HepG2 (cell line): ENCODE data around the gene ARFGEF2. TPM values are rescaled to one million over a fixed set of nuclear protein-coding genes. Genes with fewer than 3 reads are reported as not detected.

Source experiments
- ATF7-NPFF ChIP-seq: sonication (generic); formaldehyde crosslinking; IDR thresholded peaks from 2 replicates; pipeline ENCODE4 v1.8.1; 2023; ENCODE audit warnings: mild to moderate bottlenecking, low read depth, missing genetic modification reagents, moderate library complexity
- BRD4 ChIP-seq: sonication (generic); formaldehyde crosslinking; IDR thresholded peaks from 2 replicates; pipeline ENCODE4 v1.4.0; 2020; ENCODE audit warnings: missing genetic modification reagents
- HNF4A ChIP-seq: sonication (generic); formaldehyde crosslinking; IDR thresholded peaks from 2 replicates; pipeline ENCODE4 v1.4.0; 2020; ENCODE audit warnings: missing genetic modification reagents
- HOXD1 ChIP-seq: sonication (generic); formaldehyde crosslinking; IDR thresholded peaks from 2 replicates; pipeline ENCODE4 v1.5.0; 2020; ENCODE audit warnings: missing genetic modification reagents
- LCORL ChIP-seq, 2 experiments: fragments of 450-650 bp in 1 of 2; sonication (generic) in 1 of 2; formaldehyde crosslinking in 1 of 2; IDR thresholded peaks; 2 replicates each; pipeline versions ENCODE4 v1.5.0 to v1.6.1; 2017 to 2020; ENCODE audit warnings: antibody characterized with exemption in 1 of 2, missing genetic modification reagents in 1 of 2
- NRL ChIP-seq: sonication (generic); formaldehyde crosslinking; IDR thresholded peaks from 2 replicates; pipeline ENCODE4 v1.5.0; 2020; ENCODE audit warnings: missing genetic modification reagents, mild to moderate bottlenecking, moderate library complexity, borderline replicate concordance
- PHF20 ChIP-seq: sonication (generic); formaldehyde crosslinking; IDR thresholded peaks from 2 replicates; pipeline ENCODE4 v1.5.0; 2020; ENCODE audit warnings: mild to moderate bottlenecking, missing genetic modification reagents
- TCF7 ChIP-seq: sonication (generic); IDR thresholded peaks from 2 replicates; pipeline ENCODE4 v1.6.1; 2016; ENCODE audit warnings: antibody characterized with exemption, low read depth
- ZFP62 ChIP-seq: sonication (generic); formaldehyde crosslinking; IDR thresholded peaks from 2 replicates; pipeline ENCODE4 v1.4.0; 2020; ENCODE audit warnings: missing genetic modification reagents
- ZFYVE20 ChIP-seq: sonication (generic); formaldehyde crosslinking; IDR thresholded peaks from 2 replicates; pipeline ENCODE4 v1.8.0; 2023; ENCODE audit warnings: low read depth, mild to moderate bottlenecking, moderate library complexity, missing genetic modification reagents, borderline replicate concordance
- ZIK1 ChIP-seq: sonication (generic); formaldehyde crosslinking; IDR thresholded peaks from 2 replicates; pipeline ENCODE4 v1.5.0; 2020; ENCODE audit warnings: mild to moderate bottlenecking, low read depth, missing genetic modification reagents, borderline replicate concordance
- ZNF562 ChIP-seq: sonication (generic); formaldehyde crosslinking; IDR thresholded peaks from 2 replicates; pipeline ENCODE4 v1.8.0; 2022; ENCODE audit warnings: missing genetic modification reagents, borderline replicate concordance
- ZNF607 ChIP-seq: sonication (generic); formaldehyde crosslinking; IDR thresholded peaks from 2 replicates; pipeline ENCODE4 v1.5.1; 2020; ENCODE audit warnings: missing genetic modification reagents, mild to moderate bottlenecking, borderline replicate concordance
- ZNF678 ChIP-seq: sonication (generic); formaldehyde crosslinking; IDR thresholded peaks from 2 replicates; pipeline ENCODE4 v1.4.0; 2020; ENCODE audit warnings: mild to moderate bottlenecking, missing genetic modification reagents
- ZNF773 ChIP-seq: sonication (generic); formaldehyde crosslinking; IDR thresholded peaks from 2 replicates; pipeline ENCODE4 v1.4.0; 2020; ENCODE audit warnings: missing genetic modification reagents, borderline replicate concordance
- polyA plus RNA-seq, 8 experiments: library from polyadenylated mRNA; depleted of rRNA in 3 of 8; stranded (reverse) in 7 of 8; unstranded in 1 of 8; fragments of >200 nt; fragmentation: Illumina TruSeq in 4 of 8; extraction: Trizol in 4 of 8; gene quantifications; 2 replicates each; pipeline versions ENCODE4 v1.2.1 to v1.2.3, GENCODE V29; 2011 to 2016; ENCODE audit warnings: low read depth in 4 of 8, missing spikeins in 1 of 8, mixed read lengths in 1 of 8; ENCODE audit not compliant: insufficient read depth in 1 of 8
- total RNA-seq, 5 experiments: library from RNA; depleted of rRNA; stranded (reverse); fragments of >200 nt; fragmentation: Illumina TruSeq; extraction: Trizol; gene quantifications; 2 replicates each; pipeline ENCODE4 v1.2.3, GENCODE V29; 2016; ENCODE audit warnings: low read depth in 1 of 5
- TF ChIP-seq, protein P1 (sequence below): sonication (generic); formaldehyde crosslinking; IDR thresholded peaks from 2 replicates; pipeline ENCODE4 v1.9.0; 2021; ENCODE audit warnings: missing genetic modification reagents, borderline replicate concordance
- TF ChIP-seq, protein P2 (sequence below): sonication (generic); formaldehyde crosslinking; IDR thresholded peaks from 2 replicates; pipeline ENCODE4 v1.8.1; 2023; ENCODE audit warnings: mild to moderate bottlenecking, missing genetic modification reagents
- TF ChIP-seq, protein P3 (sequence below): sonication (generic); formaldehyde crosslinking; IDR thresholded peaks from 2 replicates; pipeline ENCODE4 v1.5.1; 2020; ENCODE audit warnings: mild to moderate bottlenecking, moderate library complexity, missing genetic modification reagents
- TF ChIP-seq, protein P4 (sequence below): sonication (generic); formaldehyde crosslinking; conservative IDR thresholded peaks from 2 replicates; pipeline ENCODE4 v1.4.0; 2020; ENCODE audit warnings: missing genetic modification reagents

Gene ARFGEF2
- total and polyA plus RNA-seq, 2 of the 13 experiments (the other 11 are each of a cell fraction or from before 2014, with no cell fraction given) = 44.0 to 60.8 TPM

DNA sequence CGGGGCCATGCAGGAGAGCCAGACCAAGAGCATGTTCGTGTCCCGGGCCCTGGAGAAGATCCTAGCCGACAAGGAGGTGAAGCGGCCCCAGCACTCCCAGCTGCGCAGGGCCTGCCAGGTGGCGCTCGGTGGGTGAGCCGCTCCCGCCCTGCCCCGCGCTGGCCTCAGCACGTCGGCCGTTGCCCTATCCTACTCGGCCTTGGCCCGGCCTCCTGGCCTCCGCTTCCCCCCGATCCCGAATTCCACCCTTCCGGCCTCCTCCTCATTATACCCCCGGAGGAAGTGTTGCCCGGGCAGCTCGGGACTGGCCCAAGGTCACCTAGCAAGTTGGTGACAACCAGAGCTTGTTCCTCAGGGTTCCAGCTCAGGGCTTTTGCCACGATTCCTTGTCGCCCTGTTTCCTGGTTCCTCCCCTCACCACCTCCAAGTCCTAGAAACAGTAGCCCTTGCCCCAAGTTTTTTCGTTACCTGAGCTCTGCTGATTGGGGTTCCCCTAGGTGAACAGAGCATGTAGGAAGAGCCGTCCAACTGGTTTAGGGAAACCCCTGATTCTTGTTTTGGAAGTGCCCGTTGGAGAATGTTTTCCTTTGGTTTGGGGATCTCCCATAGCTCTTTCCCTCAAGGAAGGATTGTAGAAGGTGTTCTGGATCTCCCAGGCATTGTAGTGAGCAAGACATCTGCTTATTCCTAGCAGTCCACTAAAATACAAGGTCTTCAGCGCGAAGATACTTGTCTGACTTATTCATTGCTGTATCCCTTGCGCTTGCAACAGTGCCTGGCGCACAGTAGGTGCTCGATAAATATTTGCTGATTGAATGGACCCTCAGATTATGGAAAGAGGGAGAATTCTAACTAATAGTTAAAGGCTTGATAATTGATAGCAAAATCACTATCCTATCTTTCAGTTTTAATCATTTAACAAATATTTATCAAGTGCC, 641 bp downstream of the ARFGEF2 start (continued):
- TF ChIP-seq, protein P1, sequence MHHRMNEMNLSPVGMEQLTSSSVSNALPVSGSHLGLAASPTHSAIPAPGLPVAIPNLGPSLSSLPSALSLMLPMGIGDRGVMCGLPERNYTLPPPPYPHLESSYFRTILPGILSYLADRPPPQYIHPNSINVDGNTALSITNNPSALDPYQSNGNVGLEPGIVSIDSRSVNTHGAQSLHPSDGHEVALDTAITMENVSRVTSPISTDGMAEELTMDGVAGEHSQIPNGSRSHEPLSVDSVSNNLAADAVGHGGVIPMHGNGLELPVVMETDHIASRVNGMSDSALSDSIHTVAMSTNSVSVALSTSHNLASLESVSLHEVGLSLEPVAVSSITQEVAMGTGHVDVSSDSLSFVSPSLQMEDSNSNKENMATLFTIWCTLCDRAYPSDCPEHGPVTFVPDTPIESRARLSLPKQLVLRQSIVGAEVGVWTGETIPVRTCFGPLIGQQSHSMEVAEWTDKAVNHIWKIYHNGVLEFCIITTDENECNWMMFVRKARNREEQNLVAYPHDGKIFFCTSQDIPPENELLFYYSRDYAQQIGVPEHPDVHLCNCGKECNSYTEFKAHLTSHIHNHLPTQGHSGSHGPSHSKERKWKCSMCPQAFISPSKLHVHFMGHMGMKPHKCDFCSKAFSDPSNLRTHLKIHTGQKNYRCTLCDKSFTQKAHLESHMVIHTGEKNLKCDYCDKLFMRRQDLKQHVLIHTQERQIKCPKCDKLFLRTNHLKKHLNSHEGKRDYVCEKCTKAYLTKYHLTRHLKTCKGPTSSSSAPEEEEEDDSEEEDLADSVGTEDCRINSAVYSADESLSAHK (CRISPR knock-in tag) = no peak
- TF ChIP-seq TCF7 (no peak), ZNF607 (CRISPR knock-in tag) (0 out of 2 replicates have a peak, but pooled peaks have one; percentile 51), ZIK1 (CRISPR knock-in tag) (peak; percentile 4; the same call in 1 of the 2 replicates), ZFYVE20 (CRISPR knock-in tag) (0 out of 2 replicates have a peak, but pooled peaks have one; percentile 40), ZNF562 (CRISPR knock-in tag) (no peak), BRD4 (peak; percentile 97), LCORL (IDR thresholded peaks at IDR 0.05) (no peak; the same call in 1 of the 2 replicates), LCORL (CRISPR knock-in tag; IDR thresholded peaks at IDR 0.05) (peak; percentile 39; the same call in 1 of the 2 replicates), ZNF773 (CRISPR knock-in tag) (peak; percentile 97), ATF7-NPFF (CRISPR knock-in tag) (peak; percentile 87; the same call in 1 of the 2 replicates), ZFP62 (CRISPR knock-in tag) (no peak), HNF4A (peak; percentile 26), HOXD1 (CRISPR knock-in tag) (peak; percentile 62), ZNF678 (CRISPR knock-in tag) (peak; percentile 78; the same call in 1 of the 2 replicates), NRL (peak; percentile 56), PHF20 (CRISPR knock-in tag) (peak; percentile 59)
- TF ChIP-seq, protein P2, sequence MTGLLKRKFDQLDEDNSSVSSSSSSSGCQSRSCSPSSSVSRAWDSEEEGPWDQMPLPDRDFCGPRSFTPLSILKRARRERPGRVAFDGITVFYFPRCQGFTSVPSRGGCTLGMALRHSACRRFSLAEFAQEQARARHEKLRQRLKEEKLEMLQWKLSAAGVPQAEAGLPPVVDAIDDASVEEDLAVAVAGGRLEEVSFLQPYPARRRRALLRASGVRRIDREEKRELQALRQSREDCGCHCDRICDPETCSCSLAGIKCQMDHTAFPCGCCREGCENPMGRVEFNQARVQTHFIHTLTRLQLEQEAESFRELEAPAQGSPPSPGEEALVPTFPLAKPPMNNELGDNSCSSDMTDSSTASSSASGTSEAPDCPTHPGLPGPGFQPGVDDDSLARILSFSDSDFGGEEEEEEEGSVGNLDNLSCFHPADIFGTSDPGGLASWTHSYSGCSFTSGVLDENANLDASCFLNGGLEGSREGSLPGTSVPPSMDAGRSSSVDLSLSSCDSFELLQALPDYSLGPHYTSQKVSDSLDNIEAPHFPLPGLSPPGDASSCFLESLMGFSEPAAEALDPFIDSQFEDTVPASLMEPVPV = no peak
- TF ChIP-seq, protein P3, sequence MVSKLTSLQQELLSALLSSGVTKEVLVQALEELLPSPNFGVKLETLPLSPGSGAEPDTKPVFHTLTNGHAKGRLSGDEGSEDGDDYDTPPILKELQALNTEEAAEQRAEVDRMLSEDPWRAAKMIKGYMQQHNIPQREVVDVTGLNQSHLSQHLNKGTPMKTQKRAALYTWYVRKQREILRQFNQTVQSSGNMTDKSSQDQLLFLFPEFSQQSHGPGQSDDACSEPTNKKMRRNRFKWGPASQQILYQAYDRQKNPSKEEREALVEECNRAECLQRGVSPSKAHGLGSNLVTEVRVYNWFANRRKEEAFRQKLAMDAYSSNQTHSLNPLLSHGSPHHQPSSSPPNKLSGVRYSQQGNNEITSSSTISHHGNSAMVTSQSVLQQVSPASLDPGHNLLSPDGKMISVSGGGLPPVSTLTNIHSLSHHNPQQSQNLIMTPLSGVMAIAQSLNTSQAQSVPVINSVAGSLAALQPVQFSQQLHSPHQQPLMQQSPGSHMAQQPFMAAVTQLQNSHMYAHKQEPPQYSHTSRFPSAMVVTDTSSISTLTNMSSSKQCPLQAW (CRISPR knock-in tag) = peak; percentile 84
- TF ChIP-seq, protein P4, sequence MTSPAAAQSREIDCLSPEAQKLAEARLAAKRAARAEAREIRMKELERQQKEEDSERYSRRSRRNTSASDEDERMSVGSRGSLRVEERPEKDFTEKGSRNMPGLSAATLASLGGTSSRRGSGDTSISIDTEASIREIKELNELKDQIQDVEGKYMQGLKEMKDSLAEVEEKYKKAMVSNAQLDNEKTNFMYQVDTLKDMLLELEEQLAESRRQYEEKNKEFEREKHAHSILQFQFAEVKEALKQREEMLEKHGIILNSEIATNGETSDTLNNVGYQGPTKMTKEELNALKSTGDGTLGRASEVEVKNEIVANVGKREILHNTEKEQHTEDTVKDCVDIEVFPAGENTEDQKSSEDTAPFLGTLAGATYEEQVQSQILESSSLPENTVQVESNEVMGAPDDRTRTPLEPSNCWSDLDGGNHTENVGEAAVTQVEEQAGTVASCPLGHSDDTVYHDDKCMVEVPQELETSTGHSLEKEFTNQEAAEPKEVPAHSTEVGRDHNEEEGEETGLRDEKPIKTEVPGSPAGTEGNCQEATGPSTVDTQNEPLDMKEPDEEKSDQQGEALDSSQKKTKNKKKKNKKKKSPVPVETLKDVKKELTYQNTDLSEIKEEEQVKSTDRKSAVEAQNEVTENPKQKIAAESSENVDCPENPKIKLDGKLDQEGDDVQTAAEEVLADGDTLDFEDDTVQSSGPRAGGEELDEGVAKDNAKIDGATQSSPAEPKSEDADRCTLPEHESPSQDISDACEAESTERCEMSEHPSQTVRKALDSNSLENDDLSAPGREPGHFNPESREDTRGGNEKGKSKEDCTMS (CRISPR knock-in tag) = no peak
